ENCODE data around the gene SGCD.

The SGCD gene

DNA sequence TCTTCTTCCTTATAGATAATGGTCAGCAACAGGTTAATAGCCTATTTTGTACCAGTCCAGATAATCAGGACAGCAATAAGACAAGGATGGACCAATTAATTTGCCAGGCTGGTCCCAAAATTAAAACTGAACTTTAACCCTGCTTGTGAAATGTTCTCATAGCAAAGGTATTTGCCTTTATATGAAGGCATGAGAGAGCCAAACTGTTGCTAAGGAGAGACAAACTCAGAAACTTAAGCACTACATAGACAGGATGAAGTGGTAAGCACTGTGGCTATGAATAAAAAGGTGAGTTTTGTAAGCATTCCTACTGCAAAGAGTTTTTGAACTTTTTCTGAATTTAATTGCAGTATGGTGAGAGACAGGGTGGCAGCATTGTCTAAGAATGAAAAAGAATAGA lies 348.4 kb downstream of the SGCD start:
- CTCF ChIA-PET = no interaction called here
- POLR2A ChIA-PET = no interaction called here

DNA sequence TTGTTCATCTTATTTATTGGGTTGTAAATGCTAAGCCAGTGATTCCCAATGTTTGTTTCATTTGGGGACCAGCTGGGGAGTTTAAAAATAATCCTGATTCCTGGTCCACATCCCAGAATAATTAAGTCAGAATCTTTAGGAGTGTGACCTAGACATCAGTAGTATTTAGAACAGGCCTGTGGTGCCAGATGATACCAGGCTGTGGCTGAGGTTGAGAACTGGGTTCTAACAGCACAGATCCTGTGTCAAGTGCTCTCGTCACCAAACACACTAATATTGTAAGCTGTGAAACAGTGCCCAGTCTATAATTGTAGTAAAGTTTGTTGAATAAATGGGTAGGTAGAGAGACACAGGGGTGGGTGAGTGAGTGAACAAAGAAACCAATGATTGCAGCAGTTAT lies 351.0 kb downstream of the SGCD start:
- POLR2A ChIA-PET = no interaction called here
- H3K9me3 ChIP-seq (ENCODE audit: control extremely low read depth in 1 of 5, control insufficient read depth in 4 of 5, insufficient read depth in 2 of 5, low read depth in 1 of 5, low read length in 4 of 5) = no peaks in the 10 kb centered on the region
- H3K36me3 ChIP-seq (ENCODE audit: control insufficient read depth in 4 of 4, insufficient read depth in 4 of 4, low read length in 3 of 4) = no peaks in the 10 kb centered on the region
- no peak for DNase-seq
- H3K4me1 ChIP-seq (ENCODE audit: control extremely low read depth in 1 of 4, control insufficient read depth in 4 of 4, insufficient read depth in 4 of 4, low read length in 3 of 4) = peaks cover 0 to 7% (median 4%) of the 10 kb centered on the region in 4 experiments
- no peak overlapping the region for H3K4me3 ChIP-seq (ENCODE audit: control insufficient read depth in 1 of 7, extremely low read depth in 1 of 7, insufficient read depth in 4 of 7, low read depth in 2 of 7, low read length in 6 of 7)
- CTCF ChIA-PET = no interaction called here
- WGBS (ENCODE audit: insufficient coverage) = no CpG with 5 or more reads among the region's 1 CpG
- H3K27ac ChIP-seq (ENCODE audit: insufficient read depth in 1 of 2, low read depth in 1 of 2, low read length in 2 of 2, poor library complexity in 1 of 2, severe bottlenecking in 2 of 2) = no peak overlapping the region
- H3K27me3 ChIP-seq (replicated peaks in 2 of 5; ENCODE audit: control insufficient read depth in 4 of 5, insufficient read depth in 5 of 5, low read length in 4 of 5) = no peaks in the 10 kb centered on the region

More for the DNA sequence above, 348.4 kb downstream of the SGCD start:
- Histone ChIP-seq H3K27me3 (replicated peaks in 2 of 5; ENCODE audit: control insufficient read depth in 4 of 5, insufficient read depth in 5 of 5, low read length in 4 of 5) (no peaks in the 10 kb centered on the region), H3K4me3 (ENCODE audit: control insufficient read depth in 1 of 7, extremely low read depth in 1 of 7, insufficient read depth in 4 of 7, low read depth in 2 of 7, low read length in 6 of 7) (no peak overlapping the region), H3K9me3 (ENCODE audit: control extremely low read depth in 1 of 5, control insufficient read depth in 4 of 5, insufficient read depth in 2 of 5, low read depth in 1 of 5, low read length in 4 of 5) (no peaks in the 10 kb centered on the region), H3K36me3 (ENCODE audit: control insufficient read depth in 4 of 4, insufficient read depth in 4 of 4, low read length in 3 of 4) (no peaks in the 10 kb centered on the region), H3K4me1 (ENCODE audit: control extremely low read depth in 1 of 4, control insufficient read depth in 4 of 4, insufficient read depth in 4 of 4, low read length in 3 of 4) (no peaks in the 10 kb centered on the region), H3K27ac (ENCODE audit: insufficient read depth in 1 of 2, low read depth in 1 of 2, low read length in 2 of 2, poor library complexity in 1 of 2, severe bottlenecking in 2 of 2) (no peak overlapping the region)
- no peak for DNase-seq

DNA sequence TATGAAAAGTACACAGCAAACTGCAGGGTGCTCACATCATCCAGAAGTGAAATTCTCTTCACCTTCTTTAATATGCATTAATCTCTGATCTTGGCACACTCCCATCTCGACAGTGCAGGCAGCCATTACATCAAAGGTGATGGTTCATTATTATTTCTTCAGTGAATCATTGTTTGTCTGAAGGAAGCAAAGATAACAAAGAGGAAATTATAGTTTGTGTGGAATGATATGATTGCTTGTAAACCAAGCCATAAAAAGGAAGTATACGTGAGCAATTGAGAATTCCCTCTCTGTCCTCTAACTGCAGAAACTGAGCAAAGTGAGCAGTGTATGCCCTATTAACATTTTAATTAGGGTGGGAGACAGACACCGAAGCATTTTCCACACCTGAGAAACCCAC lies 351.5 kb downstream of the SGCD start:
- Histone ChIP-seq H3K9me3 (ENCODE audit: control extremely low read depth in 1 of 5, control insufficient read depth in 4 of 5, insufficient read depth in 2 of 5, low read depth in 1 of 5, low read length in 4 of 5) (no peaks in the 10 kb centered on the region), H3K27me3 (replicated peaks in 2 of 5; ENCODE audit: control insufficient read depth in 4 of 5, insufficient read depth in 5 of 5, low read length in 4 of 5) (no peaks in the 10 kb centered on the region), H3K4me1 (ENCODE audit: control extremely low read depth in 1 of 4, control insufficient read depth in 4 of 4, insufficient read depth in 4 of 4, low read length in 3 of 4) (peaks cover 0 to 7% (median 4%) of the 10 kb centered on the region in 4 experiments), H3K27ac (ENCODE audit: insufficient read depth in 1 of 2, low read depth in 1 of 2, low read length in 2 of 2, poor library complexity in 1 of 2, severe bottlenecking in 2 of 2) (no peak overlapping the region), H3K4me3 (ENCODE audit: control insufficient read depth in 1 of 7, extremely low read depth in 1 of 7, insufficient read depth in 4 of 7, low read depth in 2 of 7, low read length in 6 of 7) (no peak overlapping the region), H3K36me3 (ENCODE audit: control insufficient read depth in 4 of 4, insufficient read depth in 4 of 4, low read length in 3 of 4) (no peaks in the 10 kb centered on the region)
- no peak for DNase-seq
- POLR2A ChIA-PET = no interaction called here
- no CpG with 5 or more reads among the region's 3 CpGs for WGBS (ENCODE audit: insufficient coverage)
- CTCF ChIA-PET = no interaction called here

DNA sequence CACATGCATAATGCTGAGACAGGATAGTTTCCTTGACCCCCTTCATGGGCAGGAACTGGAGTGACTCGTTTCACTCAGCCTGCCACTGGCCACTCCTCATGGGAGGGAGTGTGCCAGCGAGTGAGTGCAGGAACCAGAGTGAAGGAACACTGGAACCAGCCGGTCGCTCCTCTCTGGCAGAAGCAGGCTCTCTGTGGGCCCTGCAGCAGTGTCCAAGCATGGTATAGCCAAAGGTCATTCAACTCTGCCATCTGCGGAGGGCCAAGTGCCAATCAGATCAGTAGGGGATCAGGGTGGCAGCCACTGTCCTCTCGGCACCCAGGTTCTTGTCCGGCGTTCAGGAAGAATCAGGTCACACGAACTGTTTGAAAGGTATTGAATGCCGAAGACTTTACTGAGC lies 353.9 kb downstream of the SGCD start:
- DNase-seq = no peak
- H3K9me3 ChIP-seq (ENCODE audit: control extremely low read depth in 1 of 5, control insufficient read depth in 4 of 5, insufficient read depth in 2 of 5, low read depth in 1 of 5, low read length in 4 of 5) = no peaks in the 10 kb centered on the region
- peaks cover 0 to 7% (median 4%) of the 10 kb centered on the region in 4 experiments for H3K4me1 ChIP-seq (ENCODE audit: control extremely low read depth in 1 of 4, control insufficient read depth in 4 of 4, insufficient read depth in 4 of 4, low read length in 3 of 4)
- H3K27me3 ChIP-seq (replicated peaks in 2 of 5; ENCODE audit: control insufficient read depth in 4 of 5, insufficient read depth in 5 of 5, low read length in 4 of 5) = no peaks in the 10 kb centered on the region
- no peak overlapping the region for H3K27ac ChIP-seq (ENCODE audit: insufficient read depth in 1 of 2, low read depth in 1 of 2, low read length in 2 of 2, poor library complexity in 1 of 2, severe bottlenecking in 2 of 2)
- 95% methylated on average over 10 of the region's 10 CpGs for WGBS (ENCODE audit: insufficient coverage)
- H3K4me3 ChIP-seq (ENCODE audit: control insufficient read depth in 1 of 7, extremely low read depth in 1 of 7, insufficient read depth in 4 of 7, low read depth in 2 of 7, low read length in 6 of 7) = no peak overlapping the region
- ChIA-PET CTCF (interaction anchor here (1.3 kb wide), 1 partner anchor 26 kb away, joined by 3 read pairs; no protein-coding TSS in a partner anchor), POLR2A (no interaction called here)
- no peaks in the 10 kb centered on the region for H3K36me3 ChIP-seq (ENCODE audit: control insufficient read depth in 4 of 4, insufficient read depth in 4 of 4, low read length in 3 of 4)

DNA sequence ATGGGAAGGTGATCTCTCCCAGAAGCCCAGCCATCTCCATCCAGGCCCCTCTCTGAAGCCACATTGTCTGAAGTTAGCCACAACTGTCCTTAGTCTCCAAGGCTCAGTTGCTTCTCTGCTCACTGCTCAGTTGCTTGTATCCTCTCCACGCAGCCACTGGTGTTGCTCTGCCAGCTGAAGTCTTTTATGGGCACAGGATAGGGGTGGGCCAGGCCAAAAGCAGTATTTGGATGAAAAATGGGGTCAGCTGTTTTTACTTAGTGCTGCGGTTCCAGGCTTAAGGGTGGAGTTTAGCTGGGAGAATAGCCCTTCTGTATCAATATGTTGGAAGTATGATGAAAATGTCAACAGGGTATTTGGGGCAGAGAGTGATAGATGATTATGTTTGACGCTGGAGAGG lies 354.3 kb downstream of the SGCD start:
- no peak for DNase-seq
- H3K27me3 ChIP-seq (replicated peaks in 2 of 5; ENCODE audit: control insufficient read depth in 4 of 5, insufficient read depth in 5 of 5, low read length in 4 of 5) = no peaks in the 10 kb centered on the region
- H3K9me3 ChIP-seq (ENCODE audit: control extremely low read depth in 1 of 5, control insufficient read depth in 4 of 5, insufficient read depth in 2 of 5, low read depth in 1 of 5, low read length in 4 of 5) = no peaks in the 10 kb centered on the region
- H3K27ac ChIP-seq (ENCODE audit: insufficient read depth in 1 of 2, low read depth in 1 of 2, low read length in 2 of 2, poor library complexity in 1 of 2, severe bottlenecking in 2 of 2) = no peak overlapping the region
- no peak overlapping the region for H3K4me3 ChIP-seq (ENCODE audit: control insufficient read depth in 1 of 7, extremely low read depth in 1 of 7, insufficient read depth in 4 of 7, low read depth in 2 of 7, low read length in 6 of 7)
- WGBS (ENCODE audit: insufficient coverage) = 100% methylated on average over 3 of the region's 3 CpGs
- ChIA-PET CTCF (no interaction called here), POLR2A (no interaction called here)
- H3K36me3 ChIP-seq (ENCODE audit: control insufficient read depth in 4 of 4, insufficient read depth in 4 of 4, low read length in 3 of 4) = no peaks in the 10 kb centered on the region
- H3K4me1 ChIP-seq (ENCODE audit: control extremely low read depth in 1 of 4, control insufficient read depth in 4 of 4, insufficient read depth in 4 of 4, low read length in 3 of 4) = peaks cover 0 to 7% (median 4%) of the 10 kb centered on the region in 4 experiments

DNA sequence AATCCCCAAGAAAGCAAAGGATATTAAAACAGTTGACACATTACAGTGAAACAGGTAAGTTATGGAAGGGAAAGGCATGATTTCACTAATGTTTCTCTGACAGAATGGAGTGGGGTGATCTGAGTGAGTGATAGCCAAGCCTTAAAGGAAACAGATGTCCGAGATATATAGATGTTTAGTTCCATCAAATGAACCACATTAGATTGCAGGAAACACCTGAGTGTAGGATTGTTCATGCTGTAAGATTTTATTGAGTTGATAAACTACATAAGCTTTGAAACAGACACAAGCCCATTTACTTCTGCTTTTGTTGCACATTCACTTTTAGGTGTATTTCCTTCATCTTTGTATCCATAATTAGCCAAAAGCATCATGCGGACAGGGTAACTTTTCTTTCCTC lies 356.0 kb downstream of the SGCD start:
- no peaks in the 10 kb centered on the region for H3K36me3 ChIP-seq (ENCODE audit: control insufficient read depth in 4 of 4, insufficient read depth in 4 of 4, low read length in 3 of 4)
- POLR2A ChIA-PET = no interaction called here
- no peaks in the 10 kb centered on the region for H3K9me3 ChIP-seq (ENCODE audit: control extremely low read depth in 1 of 5, control insufficient read depth in 4 of 5, insufficient read depth in 2 of 5, low read depth in 1 of 5, low read length in 4 of 5)
- WGBS (ENCODE audit: insufficient coverage) = 0% methylated on average over 1 of the region's 2 CpGs
- H3K27me3 ChIP-seq (replicated peaks in 2 of 5; ENCODE audit: control insufficient read depth in 4 of 5, insufficient read depth in 5 of 5, low read length in 4 of 5) = peaks cover 0 to 2% (median 0%) of the 10 kb centered on the region in 5 experiments
- CTCF ChIA-PET = no interaction called here
- DNase-seq = peak; percentile 8 to 74 (median 46)
- no peak overlapping the region for H3K27ac ChIP-seq (ENCODE audit: insufficient read depth in 1 of 2, low read depth in 1 of 2, low read length in 2 of 2, poor library complexity in 1 of 2, severe bottlenecking in 2 of 2)
- H3K4me3 ChIP-seq (ENCODE audit: control insufficient read depth in 1 of 7, extremely low read depth in 1 of 7, insufficient read depth in 4 of 7, low read depth in 2 of 7, low read length in 6 of 7) = no peak overlapping the region
- H3K4me1 ChIP-seq (ENCODE audit: control extremely low read depth in 1 of 4, control insufficient read depth in 4 of 4, insufficient read depth in 4 of 4, low read length in 3 of 4) = peaks cover 0 to 7% (median 4%) of the 10 kb centered on the region in 4 experiments

DNA sequence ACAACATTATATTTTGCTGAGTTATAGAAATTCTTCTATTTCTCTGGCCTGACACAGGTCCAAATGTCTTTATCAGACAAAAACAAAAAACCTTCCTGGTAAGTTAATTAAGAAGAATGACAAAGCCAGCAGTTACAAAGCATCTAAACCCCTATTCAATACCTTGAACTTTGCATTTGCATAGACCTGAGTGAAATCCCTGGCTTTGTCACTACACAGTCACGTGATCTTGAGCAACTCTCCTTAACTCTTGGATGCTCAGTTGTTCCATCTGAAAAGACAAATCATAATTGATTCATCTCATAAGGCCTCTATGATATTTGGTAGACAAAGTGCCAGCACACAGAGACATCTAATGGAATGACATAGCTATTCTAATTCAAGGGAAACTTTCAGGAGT lies 356.5 kb downstream of the SGCD start:
- no peaks in the 10 kb centered on the region for H3K36me3 ChIP-seq (ENCODE audit: control insufficient read depth in 4 of 4, insufficient read depth in 4 of 4, low read length in 3 of 4)
- no peak overlapping the region for H3K4me3 ChIP-seq (ENCODE audit: control insufficient read depth in 1 of 7, extremely low read depth in 1 of 7, insufficient read depth in 4 of 7, low read depth in 2 of 7, low read length in 6 of 7)
- no peak for DNase-seq
- H3K27me3 ChIP-seq (replicated peaks in 2 of 5; ENCODE audit: control insufficient read depth in 4 of 5, insufficient read depth in 5 of 5, low read length in 4 of 5) = peaks cover 0 to 3% (median 0%) of the 10 kb centered on the region in 5 experiments
- H3K9me3 ChIP-seq (ENCODE audit: control extremely low read depth in 1 of 5, control insufficient read depth in 4 of 5, insufficient read depth in 2 of 5, low read depth in 1 of 5, low read length in 4 of 5) = no peaks in the 10 kb centered on the region
- ChIA-PET CTCF (no interaction called here), POLR2A (no interaction called here)
- no peak overlapping the region for H3K27ac ChIP-seq (ENCODE audit: insufficient read depth in 1 of 2, low read depth in 1 of 2, low read length in 2 of 2, poor library complexity in 1 of 2, severe bottlenecking in 2 of 2)
- no CpG with 5 or more reads among the region's 1 CpG for WGBS (ENCODE audit: insufficient coverage)
- H3K4me1 ChIP-seq (ENCODE audit: control extremely low read depth in 1 of 4, control insufficient read depth in 4 of 4, insufficient read depth in 4 of 4, low read length in 3 of 4) = peaks cover 0 to 7% (median 4%) of the 10 kb centered on the region in 4 experiments

Data from common myeloid progenitor, CD34-positive (primary cell).